DOHH2 (cell line): ENCODE measurements around the gene PPP3CA.
A peak's percentile ranks its signal among the peaks of the same experiment; 100 is the strongest.

Source experiments
- H3F3A ChIP-seq: fragments of 200-600 bp; sonication (generic), shearing (Covaris generic); 2 replicates; pipeline ENCODE4 v1.6.0; 2016; ENCODE audit warnings: antibody characterized with exemption, mild to moderate bottlenecking; ENCODE audit not compliant: control insufficient read depth, insufficient read depth
- H3K27ac ChIP-seq: fragments of 200-600 bp; sonication (generic); 2 replicates; pipeline ENCODE4 v1.5.1; 2014; ENCODE audit warnings: low read depth, mild to moderate bottlenecking, low read length, moderate library complexity
- H3K27me3 ChIP-seq: fragments of 200-600 bp; sonication (generic); 2 replicates; pipeline ENCODE4 v1.6.1; 2014; ENCODE audit warnings: mild to moderate bottlenecking, low read length, mixed read lengths; ENCODE audit not compliant: control insufficient read depth
- H3K36me3 ChIP-seq: fragments of 200-600 bp; sonication (generic); 2 replicates; pipeline ENCODE4 v1.6.1; 2014; ENCODE audit warnings: mild to moderate bottlenecking, low read length, moderate library complexity, mixed read lengths; ENCODE audit not compliant: control insufficient read depth
- H3K4me1 ChIP-seq: fragments of 200-600 bp; sonication (generic); 2 replicates; pipeline ENCODE4 v1.6.1; 2014; ENCODE audit warnings: mild to moderate bottlenecking, low read length, mixed read lengths; ENCODE audit not compliant: control insufficient read depth
- H3K4me2 ChIP-seq: fragments of 200-600 bp; sonication (generic); 2 replicates; pipeline ENCODE4 v1.6.0; 2014; ENCODE audit warnings: mild to moderate bottlenecking, low read length, moderate library complexity
- H3K4me3 ChIP-seq: fragments of 200-600 bp; sonication (generic); 2 replicates; pipeline ENCODE4 v1.5.1; 2014; ENCODE audit warnings: mild to moderate bottlenecking, low read length, mixed read lengths
- H3K79me2 ChIP-seq: fragments of 200-600 bp; sonication (generic); 2 replicates; pipeline ENCODE4 v1.6.1; 2014; ENCODE audit warnings: mild to moderate bottlenecking, low read length, mixed read lengths; ENCODE audit not compliant: control insufficient read depth
- H3K9me2 ChIP-seq: fragments of 200-600 bp; sonication (generic); replicated peaks from 2 replicates; pipeline ENCODE4 v1.6.1; 2014; ENCODE audit warnings: mild to moderate bottlenecking, low read length, mixed read lengths; ENCODE audit not compliant: control insufficient read depth
- H3K9me3 ChIP-seq: fragments of 200-600 bp; sonication (generic); 2 replicates; pipeline ENCODE4 v1.6.1; 2014; ENCODE audit warnings: antibody characterized with exemption, low read length, mixed read lengths; ENCODE audit not compliant: control insufficient read depth, insufficient read depth
- H4K20me1 ChIP-seq: fragments of 200-600 bp; sonication (generic); 2 replicates; pipeline ENCODE4 v1.6.0; 2014; ENCODE audit warnings: low read depth, mild to moderate bottlenecking, antibody characterized with exemption, low read length, moderate library complexity; ENCODE audit not compliant: control insufficient read depth, insufficient read depth
- EZH2phosphoT487 ChIP-seq: fragments of 200-600 bp; sonication (generic); IDR thresholded peaks from 2 replicates; pipeline ENCODE4 v1.6.1; 2017; ENCODE audit warnings: borderline replicate concordance, mild to moderate bottlenecking, antibody characterized with exemption, low read length, moderate library complexity, mixed read lengths
- TF ChIP-seq, protein P1 (sequence below): fragments of 200-600 bp; sonication (generic); IDR thresholded peaks from one replicate; pipeline ENCODE4 v1.5.1; 2014; ENCODE audit warnings: antibody characterized with exemption, mild to moderate bottlenecking, low read depth, low read length; ENCODE audit not compliant: poor library complexity, severe bottlenecking

Gene PPP3CA

GRCh38 chr4:101256222-101256621 is 91.1 kb downstream of the PPP3CA start:
- H3K4me3 ChIP-seq = no peak overlapping the region
- H3K36me3 ChIP-seq = no peaks in the 10 kb centered on the region
- no peak overlapping the region for H3K4me2 ChIP-seq
- H3K79me2 ChIP-seq = peaks cover 20% of the 10 kb centered on the region
- peaks cover 7% of the 10 kb centered on the region; the same call in 1 of the 2 replicates for H4K20me1 ChIP-seq
- TF ChIP-seq, protein P1, sequence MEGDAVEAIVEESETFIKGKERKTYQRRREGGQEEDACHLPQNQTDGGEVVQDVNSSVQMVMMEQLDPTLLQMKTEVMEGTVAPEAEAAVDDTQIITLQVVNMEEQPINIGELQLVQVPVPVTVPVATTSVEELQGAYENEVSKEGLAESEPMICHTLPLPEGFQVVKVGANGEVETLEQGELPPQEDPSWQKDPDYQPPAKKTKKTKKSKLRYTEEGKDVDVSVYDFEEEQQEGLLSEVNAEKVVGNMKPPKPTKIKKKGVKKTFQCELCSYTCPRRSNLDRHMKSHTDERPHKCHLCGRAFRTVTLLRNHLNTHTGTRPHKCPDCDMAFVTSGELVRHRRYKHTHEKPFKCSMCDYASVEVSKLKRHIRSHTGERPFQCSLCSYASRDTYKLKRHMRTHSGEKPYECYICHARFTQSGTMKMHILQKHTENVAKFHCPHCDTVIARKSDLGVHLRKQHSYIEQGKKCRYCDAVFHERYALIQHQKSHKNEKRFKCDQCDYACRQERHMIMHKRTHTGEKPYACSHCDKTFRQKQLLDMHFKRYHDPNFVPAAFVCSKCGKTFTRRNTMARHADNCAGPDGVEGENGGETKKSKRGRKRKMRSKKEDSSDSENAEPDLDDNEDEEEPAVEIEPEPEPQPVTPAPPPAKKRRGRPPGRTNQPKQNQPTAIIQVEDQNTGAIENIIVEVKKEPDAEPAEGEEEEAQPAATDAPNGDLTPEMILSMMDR = no peak
- no peak for TF ChIP-seq EZH2phosphoT487
- H3K4me1 ChIP-seq = peaks cover 9% of the 10 kb centered on the region
- H3F3A ChIP-seq = no peaks in the 10 kb centered on the region
- H3K27ac ChIP-seq = no peak overlapping the region
- H3K9me2 ChIP-seq = no peaks in the 10 kb centered on the region
- H3K9me3 ChIP-seq = no peaks in the 10 kb centered on the region
- H3K27me3 ChIP-seq = no peaks in the 10 kb centered on the region

DNA sequence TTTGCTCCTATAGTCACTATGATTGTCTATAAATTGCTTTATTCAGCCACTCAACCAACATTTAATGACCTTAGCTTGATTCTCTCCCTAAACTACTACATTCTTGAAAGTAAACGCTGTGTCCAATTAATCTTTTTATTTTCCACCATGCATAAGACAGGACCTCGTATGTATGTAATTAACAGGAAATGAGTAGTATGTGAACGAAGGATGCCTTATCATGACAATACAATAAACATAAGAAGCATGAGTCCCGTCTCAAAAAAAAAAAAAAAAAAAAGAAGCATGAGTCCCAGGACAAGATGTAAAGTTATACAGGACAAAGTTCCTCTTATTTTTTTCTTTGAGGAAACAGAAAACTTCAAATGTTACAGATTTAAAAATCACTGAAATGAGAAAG is 92.5 kb downstream of the PPP3CA start:
- Histone ChIP-seq H3K4me2 (peak overlapping the region; percentile 9; the same call in 1 of the 2 replicates), H4K20me1 (no peaks in the 10 kb centered on the region), H3K4me3 (peak overlapping the region; percentile 19; the same call in 1 of the 2 replicates), H3K9me2 (no peaks in the 10 kb centered on the region), H3K27me3 (no peaks in the 10 kb centered on the region), H3F3A (no peaks in the 10 kb centered on the region), H3K27ac (no peak overlapping the region), H3K79me2 (peaks cover 12% of the 10 kb centered on the region; the same call in 1 of the 2 replicates), H3K36me3 (no peaks in the 10 kb centered on the region), H3K4me1 (peaks cover 9% of the 10 kb centered on the region), H3K9me3 (no peaks in the 10 kb centered on the region)
- TF ChIP-seq EZH2phosphoT487 = no peak
- TF ChIP-seq, protein P1 = no peak

DNA sequence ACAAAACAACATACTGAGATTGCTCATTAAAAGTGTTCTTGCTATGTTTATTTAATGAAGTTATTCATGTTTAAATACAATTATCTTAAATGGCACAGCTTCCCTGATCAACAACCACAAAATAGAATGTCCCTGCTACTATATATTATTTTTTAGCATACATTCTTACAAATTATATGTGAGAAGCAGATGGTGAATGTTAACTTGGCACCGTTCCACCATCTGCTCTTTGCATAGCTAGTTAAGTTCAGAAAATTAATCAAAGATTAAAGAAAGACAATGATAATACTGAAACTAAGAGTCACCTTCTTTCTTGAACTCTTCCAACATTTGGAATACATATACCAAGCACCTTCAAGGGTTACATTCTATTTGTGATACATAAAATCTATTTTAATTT is 94.2 kb downstream of the PPP3CA start:
- H3K27ac ChIP-seq = no peak overlapping the region
- no peaks in the 10 kb centered on the region for H4K20me1 ChIP-seq
- H3K4me2 ChIP-seq = no peak overlapping the region
- no peaks in the 10 kb centered on the region for H3K4me1 ChIP-seq
- H3F3A ChIP-seq = no peaks in the 10 kb centered on the region
- TF ChIP-seq, protein P1 = no peak
- no peak for TF ChIP-seq EZH2phosphoT487
- peaks cover 5% of the 10 kb centered on the region; the same call in 1 of the 2 replicates for H3K79me2 ChIP-seq
- H3K9me2 ChIP-seq = no peaks in the 10 kb centered on the region
- no peaks in the 10 kb centered on the region for H3K36me3 ChIP-seq
- H3K27me3 ChIP-seq = no peaks in the 10 kb centered on the region
- H3K4me3 ChIP-seq = no peak overlapping the region
- H3K9me3 ChIP-seq = no peaks in the 10 kb centered on the region

- H3K4me3 ChIP-seq = no peak overlapping the region
- no peaks in the 10 kb centered on the region for H3K9me2 ChIP-seq
- no peaks in the 10 kb centered on the region for H3K4me1 ChIP-seq
- H3K27ac ChIP-seq = no peak overlapping the region
- no peaks in the 10 kb centered on the region for H4K20me1 ChIP-seq
- TF ChIP-seq, protein P1 = no peak
- TF ChIP-seq EZH2phosphoT487 = no peak
- H3K27me3 ChIP-seq = no peaks in the 10 kb centered on the region
- H3K36me3 ChIP-seq = no peaks in the 10 kb centered on the region
- peaks cover 4% of the 10 kb centered on the region; the same call in 1 of the 2 replicates for H3K79me2 ChIP-seq
- H3K4me2 ChIP-seq = no peak overlapping the region
- no peaks in the 10 kb centered on the region for H3K9me3 ChIP-seq
- no peaks in the 10 kb centered on the region for H3F3A ChIP-seq
Measured at GRCh38 chr4:101252721-101253120, 94.6 kb downstream of the PPP3CA start.
